NCI-H774 (cell line): ENCODE results near the gene OGG1.

ENCODE experiments used
- DNase-seq: peaks from one replicate; lab custom pipeline; 2025; lab: John Stamatoyannopoulos, UW

Gene OGG1

GRCh38 chr3:9727743-9728142 is 22.0 kb upstream of the OGG1 start:
- no peak for DNase-seq

GRCh38 chr3:9729419-9729818 is 20.3 kb upstream of the OGG1 start:
- no peak for DNase-seq

- DNase-seq: peak; percentile 70
Observed at GRCh38 chr3:9730657-9731205, 19.0 kb upstream of the OGG1 start.

GRCh38 chr3:9731206-9732079 is 18.3 kb upstream of the OGG1 start, which contains the start of gene BRPF1:
TSS of gene BRPF1 (plus strand) at chr3:9731735. CDS start at chr3:9734141, 2,406 bp downstream.
- peak; percentile 96 for DNase-seq

GRCh38 chr3:9732080-9732739 is 17.5 kb upstream of the OGG1 start:
- DNase-seq: no peak

GRCh38 chr3:9732740-9733115 is 17.0 kb upstream of the OGG1 start:
- DNase-seq: no peak

- no peak for DNase-seq
Observed at GRCh38 chr3:9736831-9737230, 12.9 kb upstream of the OGG1 start.

- no peak for DNase-seq
Observed at GRCh38 chr3:9739181-9739580, 10.6 kb upstream of the OGG1 start.

GRCh38 chr3:9742560-9742959 is 7.2 kb upstream of the OGG1 start:
- DNase-seq: no peak

GRCh38 chr3:9743548-9743947 is 6.2 kb upstream of the OGG1 start:
- no peak for DNase-seq

- no peak for DNase-seq
Observed at GRCh38 chr3:9744162-9744561, 5.6 kb upstream of the OGG1 start.

- DNase-seq: no peak
Observed at GRCh38 chr3:9745521-9745920, 4.2 kb upstream of the OGG1 start.

- no peak for DNase-seq
Observed at GRCh38 chr3:9746330-9746729, 3.4 kb upstream of the OGG1 start.

GRCh38 chr3:9747267-9747666 is 2.5 kb upstream of the OGG1 start:
- DNase-seq: no peak

GRCh38 chr3:9748031-9748430 is 1.7 kb upstream of the OGG1 start:
- no peak for DNase-seq

- no peak for DNase-seq
Observed at GRCh38 chr3:9749296-9749644, 482 bp upstream of the OGG1 start.

- DNase-seq: no peak
Observed at GRCh38 chr3:9750556-9751411, 1.0 kb downstream of the OGG1 start.

- no peak for DNase-seq
Observed at GRCh38 chr3:9754678-9755077, 4.9 kb downstream of the OGG1 start.

- DNase-seq: no peak
Observed at GRCh38 chr3:9757427-9757826, 7.7 kb downstream of the OGG1 start.

- no peak for DNase-seq
Observed at GRCh38 chr3:9760779-9761505, 11.2 kb downstream of the OGG1 start.

- DNase-seq: no peak
Observed at GRCh38 chr3:9761919-9762318, 12.2 kb downstream of the OGG1 start.

GRCh38 chr3:9762871-9763270 is 13.1 kb downstream of the OGG1 start:
- no peak for DNase-seq
